GM23248 (cell line): ENCODE results near the gene ANKFN1. TPM values are rescaled to one million over a fixed set of nuclear protein-coding genes. Genes with fewer than 3 reads are reported as not detected.

Source experiments
- DNase-seq: peaks from one replicate; pipeline ENCODE4 v3.0.0-alpha.2; 2015
- H2AFZ ChIP-seq: fragments of 200-600 bp; sonication (generic); 2 replicates; pipeline ENCODE4 v1.6.1; 2016; ENCODE audit warnings: antibody characterized with exemption
- H3F3A ChIP-seq: fragments of 200-600 bp; sonication (generic); 2 replicates; pipeline ENCODE4 v1.6.1; 2016; ENCODE audit warnings: mild to moderate bottlenecking, antibody characterized with exemption, mixed run types; ENCODE audit not compliant: insufficient read depth
- H3K27ac ChIP-seq: fragments of 200-600 bp; sonication (generic); 2 replicates; pipeline ENCODE4 v1.5.1; 2016; ENCODE audit warnings: mild to moderate bottlenecking
- H3K27me3 ChIP-seq: fragments of 200-600 bp; sonication (generic); replicated peaks from 2 replicates; pipeline ENCODE4 v1.6.1; 2016; ENCODE audit warnings: mild to moderate bottlenecking; ENCODE audit not compliant: insufficient read depth
- H3K36me3 ChIP-seq: fragments of 200-600 bp; sonication (generic); 2 replicates; pipeline ENCODE4 v1.6.1; 2016; ENCODE audit warnings: low read depth, mild to moderate bottlenecking
- H3K4me1 ChIP-seq: fragments of 200-600 bp; sonication (generic); 2 replicates; pipeline ENCODE4 v1.6.1; 2016; ENCODE audit warnings: mild to moderate bottlenecking; ENCODE audit not compliant: insufficient read depth
- H3K4me2 ChIP-seq: fragments of 200-600 bp; sonication (generic); one replicate; pipeline ENCODE4 v1.6.1; 2016; ENCODE audit warnings: mild to moderate bottlenecking; ENCODE audit not compliant: unreplicated experiment
- H3K4me3 ChIP-seq: fragments of 200-600 bp; sonication (generic); 2 replicates; pipeline ENCODE4 v1.5.1; 2016; ENCODE audit warnings: mild to moderate bottlenecking
- H3K79me2 ChIP-seq: fragments of 200-600 bp; sonication (generic); 2 replicates; pipeline ENCODE4 v1.6.1; 2016; ENCODE audit warnings: mild to moderate bottlenecking; ENCODE audit not compliant: insufficient read depth
- H3K9ac ChIP-seq: fragments of 200-600 bp; sonication (generic); 2 replicates; pipeline ENCODE4 v1.6.1; 2016; ENCODE audit warnings: mild to moderate bottlenecking
- H3K9me2 ChIP-seq: fragments of 200-600 bp; sonication (generic); 2 replicates; pipeline ENCODE4 v1.6.1; 2016; ENCODE audit warnings: mixed run types, mild to moderate bottlenecking, moderate library complexity; ENCODE audit not compliant: insufficient read depth
- H3K9me3 ChIP-seq: fragments of 200-600 bp; sonication (generic); one replicate; pipeline ENCODE4 v1.6.1; 2017; ENCODE audit warnings: low read depth
- H4K20me1 ChIP-seq: fragments of 200-600 bp; sonication (generic); 2 replicates; pipeline ENCODE4 v1.6.0; 2016; ENCODE audit not compliant: insufficient read depth
- EZH2 ChIP-seq: fragments of 200-600 bp; sonication (generic); IDR thresholded peaks from 2 replicates; pipeline ENCODE4 v1.6.1; 2018; ENCODE audit warnings: antibody characterized with exemption, mild to moderate bottlenecking; ENCODE audit not compliant: insufficient read depth, poor library complexity, severe bottlenecking
- EZH2phosphoT487 ChIP-seq: fragments of 200-600 bp; sonication (generic); IDR thresholded peaks from 2 replicates; pipeline ENCODE4 v1.6.1; 2018; ENCODE audit warnings: antibody characterized with exemption, moderate library complexity, mild to moderate bottlenecking, low read depth; ENCODE audit not compliant: insufficient read depth
- WGBS, 2 experiments: methylation state at CpG; one replicate each; pipeline ENCODE4 v1.1.6; 2015 to 2017; ENCODE audit warnings: low lambda C conversion rate in 2 of 2, low coverage in 1 of 2; ENCODE audit errors: missing lambda C conversion rate in 2 of 2; 5-methylcytosine and 5-hydroxymethylcytosine counted together
- in situ Hi-C: fragments of 300-500 bp; cut with MboI; formaldehyde crosslinking; loops from 2 replicates; pipeline ENCODE4 v1.15.0; 2020
- polyA plus RNA-seq: library from polyadenylated mRNA; unstranded; fragments of >200 nt; fragmentation: Nextera tagmentation; extraction: Ambion mirVana; gene quantifications from 2 replicates; pipeline ENCODE4 v1.2.1, GENCODE V29; 2016
- total RNA-seq: library from RNA; depleted of rRNA; stranded (reverse); fragments of >200 nt; shearing (Covaris generic); gene quantifications from 2 replicates; pipeline ENCODE4 v1.2.3, GENCODE V29; 2014

ANKFN1 gene
- total and polyA plus RNA-seq, 2 experiments from 2014 or later, result 0.54 to 0.64 TPM

GRCh38 chr17:56532926-56533325, 379.7 kb downstream of the ANKFN1 start:
- no peak overlapping the region for H3K4me3 ChIP-seq
- no peak overlapping the region for H3K4me2 ChIP-seq
- no peak overlapping the region for H3K27ac ChIP-seq
- no peak for TF ChIP-seq EZH2phosphoT487
- TF ChIP-seq EZH2, result no peak
- no peaks in the 10 kb centered on the region for H3K79me2 ChIP-seq
- H3K9ac ChIP-seq, result no peak overlapping the region
- no peak for DNase-seq
- H3K9me3 ChIP-seq, result no peaks in the 10 kb centered on the region
- no peaks in the 10 kb centered on the region for H3K9me2 ChIP-seq
- H2AFZ ChIP-seq, result no peak overlapping the region
- H3F3A ChIP-seq, result no peaks in the 10 kb centered on the region
- H4K20me1 ChIP-seq, result no peaks in the 10 kb centered on the region
- no peaks in the 10 kb centered on the region for H3K27me3 ChIP-seq
- H3K36me3 ChIP-seq, result no peaks in the 10 kb centered on the region
- WGBS, 2 experiments, result 39% methylated on average over 5 of the region's 5 CpGs
- H3K4me1 ChIP-seq, result no peaks in the 10 kb centered on the region
- in situ Hi-C loops, result no loop called here

DNA sequence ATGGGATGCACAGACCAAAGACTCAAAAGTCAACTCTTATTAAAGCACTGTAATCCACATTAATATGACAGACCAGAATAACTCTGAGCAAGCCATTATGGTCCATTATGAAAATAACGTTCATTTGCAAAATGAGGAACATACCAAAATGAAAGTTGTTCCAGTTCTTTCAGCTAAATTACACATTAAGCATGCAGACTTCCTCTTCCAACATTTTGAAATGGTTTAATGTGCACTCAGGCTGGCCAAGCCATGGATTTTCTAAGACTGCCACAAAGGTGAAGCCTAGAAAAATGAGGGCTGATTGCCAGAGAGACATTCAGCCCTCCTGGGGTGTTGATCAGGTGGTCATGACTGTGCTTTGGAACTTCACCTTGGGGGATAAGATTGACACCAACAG, 383.5 kb downstream of the ANKFN1 start:
- Histone ChIP-seq H3K4me2 (no peak overlapping the region), H3K79me2 (no peaks in the 10 kb centered on the region), H3K36me3 (no peaks in the 10 kb centered on the region), H3K4me1 (no peaks in the 10 kb centered on the region), H3K9me3 (no peaks in the 10 kb centered on the region), H3F3A (no peaks in the 10 kb centered on the region), H3K27me3 (no peaks in the 10 kb centered on the region), H2AFZ (no peak overlapping the region), H3K4me3 (no peak overlapping the region), H4K20me1 (no peaks in the 10 kb centered on the region), H3K9me2 (no peaks in the 10 kb centered on the region), H3K9ac (no peak overlapping the region), H3K27ac (no peak overlapping the region)
- no peak for DNase-seq
- in situ Hi-C loops, result no loop called here
- 15 to 23% methylated on average over 1 of the region's 1 CpG for WGBS, 2 experiments
- TF ChIP-seq EZH2 (no peak), EZH2phosphoT487 (no peak)

DNA sequence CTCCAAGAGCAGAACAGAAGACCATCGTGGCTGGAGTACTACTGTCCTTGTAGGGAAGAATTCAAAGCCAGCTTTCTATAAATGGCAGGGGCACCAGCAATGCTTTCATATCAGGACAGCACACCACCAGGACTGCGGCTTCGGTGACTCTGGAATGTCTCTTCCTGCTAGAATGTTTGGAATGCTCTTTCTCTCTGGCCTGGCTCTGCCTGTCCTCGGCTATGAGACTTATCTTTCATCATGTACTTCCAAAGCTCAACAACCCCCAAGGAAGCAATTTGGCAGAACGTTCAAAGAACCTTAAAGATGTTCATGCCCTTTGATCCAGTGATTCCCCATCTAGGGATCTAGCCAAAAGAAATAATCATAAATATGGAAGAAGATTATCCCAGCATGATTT, 387.6 kb downstream of the ANKFN1 start:
- H3K36me3 ChIP-seq, result no peaks in the 10 kb centered on the region
- no peak overlapping the region for H3K4me2 ChIP-seq
- no peaks in the 10 kb centered on the region for H4K20me1 ChIP-seq
- H3K9me3 ChIP-seq, result no peaks in the 10 kb centered on the region
- H3K4me1 ChIP-seq, result no peaks in the 10 kb centered on the region
- TF ChIP-seq EZH2phosphoT487, result no peak
- no peak overlapping the region for H2AFZ ChIP-seq
- 37 to 41% methylated on average over 5 of the region's 5 CpGs for WGBS, 2 experiments
- no peaks in the 10 kb centered on the region for H3K79me2 ChIP-seq
- H3K9me2 ChIP-seq, result no peaks in the 10 kb centered on the region
- H3K4me3 ChIP-seq, result no peak overlapping the region
- H3F3A ChIP-seq, result no peaks in the 10 kb centered on the region
- no peak for DNase-seq
- in situ Hi-C loops, result no loop called here
- no peak overlapping the region for H3K27ac ChIP-seq
- no peaks in the 10 kb centered on the region for H3K27me3 ChIP-seq
- no peak overlapping the region for H3K9ac ChIP-seq

DNA sequence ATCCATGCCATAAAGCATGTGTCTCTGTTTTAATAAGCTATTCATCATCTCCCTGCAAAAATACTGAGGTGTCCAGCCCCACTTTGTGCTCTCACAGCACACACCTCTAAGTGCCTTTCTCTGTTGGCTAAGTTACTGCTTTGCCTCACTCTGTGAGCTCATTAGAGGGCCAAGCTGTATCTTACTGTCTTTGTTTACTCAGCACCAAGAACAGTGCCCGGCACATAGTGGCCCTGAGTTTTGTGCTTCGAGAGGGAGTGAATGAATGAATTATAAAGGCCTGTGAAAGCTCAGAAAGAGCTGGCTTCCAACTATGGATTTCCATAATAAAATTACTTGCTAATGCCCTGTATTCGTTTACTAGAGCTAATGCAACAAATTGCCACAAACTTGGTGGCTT, 390.0 kb downstream of the ANKFN1 start:
- no peak overlapping the region for H2AFZ ChIP-seq
- no peaks in the 10 kb centered on the region for H3K27me3 ChIP-seq
- H3K4me2 ChIP-seq, result no peak overlapping the region
- H3K4me3 ChIP-seq, result no peak overlapping the region
- H4K20me1 ChIP-seq, result no peaks in the 10 kb centered on the region
- TF ChIP-seq EZH2phosphoT487, result no peak
- no peak for TF ChIP-seq EZH2
- H3K79me2 ChIP-seq, result no peaks in the 10 kb centered on the region
- no peak overlapping the region for H3K9ac ChIP-seq
- no peaks in the 10 kb centered on the region for H3K4me1 ChIP-seq
- H3F3A ChIP-seq, result no peaks in the 10 kb centered on the region
- no peaks in the 10 kb centered on the region for H3K9me2 ChIP-seq
- in situ Hi-C loops, result no loop called here
- 27 to 28% methylated on average over 3 of the region's 3 CpGs for WGBS, 2 experiments
- no peaks in the 10 kb centered on the region for H3K9me3 ChIP-seq
- H3K27ac ChIP-seq, result no peak overlapping the region
- DNase-seq, result no peak
- H3K36me3 ChIP-seq, result no peaks in the 10 kb centered on the region

GRCh38 chr17:56545106-56545505, 391.8 kb downstream of the ANKFN1 start:
- Histone ChIP-seq H3K9ac (no peak overlapping the region), H3K36me3 (no peaks in the 10 kb centered on the region), H3K79me2 (no peaks in the 10 kb centered on the region), H2AFZ (no peak overlapping the region), H3K27me3 (no peaks in the 10 kb centered on the region), H3K27ac (no peak overlapping the region), H4K20me1 (no peaks in the 10 kb centered on the region), H3K4me2 (no peak overlapping the region), H3K9me2 (no peaks in the 10 kb centered on the region), H3K4me1 (no peaks in the 10 kb centered on the region), H3F3A (no peaks in the 10 kb centered on the region), H3K9me3 (no peaks in the 10 kb centered on the region), H3K4me3 (no peak overlapping the region)
- WGBS, 2 experiments, result 9 to 14% methylated on average over 2 of the region's 2 CpGs
- in situ Hi-C loops, result no loop called here
- TF ChIP-seq EZH2phosphoT487, result no peak
- TF ChIP-seq EZH2, result no peak
- no peak for DNase-seq
